Measurements from ENCODE around the gene SLC7A6OS. TPM values are rescaled to one million over a fixed set of nuclear protein-coding genes. Genes with fewer than 3 reads are reported as not detected.

SLC7A6OS gene
- total RNA-seq, 1 experiment from 2014 or later = 16.0 TPM

- DNase-seq (ENCODE audit: low read depth, low spot score) (no peak), ATAC-seq (no peak)
- ChIA-PET POLR2A (interaction anchor here (0.6 kb wide), 1 partner anchor 249 kb away, joined by 10 read pairs; no protein-coding TSS in a partner anchor), CTCF (interaction anchor here (0.6 kb wide), 1 partner anchor 79 kb away, joined by 3 read pairs; no protein-coding TSS in a partner anchor)
- no peak for TF ChIP-seq CTCF (IDR thresholded peaks at IDR 0.05)
- no peak for TF ChIP-seq TCF7L2 (IDR thresholded peaks at IDR 0.05; ENCODE audit: low read depth, low read length)
- no peak for TF ChIP-seq SIN3A (IDR thresholded peaks at IDR 0.05; ENCODE audit: borderline replicate concordance, insufficient read depth, low read depth, low read length)
- TF ChIP-seq POLR2AphosphoS5 (IDR thresholded peaks at IDR 0.05; ENCODE audit: low read depth, low read length) = no peak
- no peak for TF ChIP-seq REST (IDR thresholded peaks at IDR 0.05; ENCODE audit: insufficient read depth in 1 of 2, low read depth in 2 of 2, low read length in 1 of 2)
- Histone ChIP-seq H3K9me3 (ENCODE audit: control insufficient read depth, insufficient read depth, low read depth, low read length) (no peaks in the 10 kb centered on the region), H3K27ac (ENCODE audit: low read length) (no peak overlapping the region), H3K36me3 (ENCODE audit: control insufficient read depth, insufficient read depth, low read length) (peaks cover 5% of the 10 kb centered on the region), H3K4me3 (ENCODE audit: low read depth in 2 of 2, low read length in 2 of 2) (no peak overlapping the region), H3K27me3 (ENCODE audit: control insufficient read depth, insufficient read depth, low read length) (no peaks in the 10 kb centered on the region), H3K4me1 (ENCODE audit: control insufficient read depth, insufficient read depth, low read length) (peaks cover 22% of the 10 kb centered on the region)
- intact Hi-C loops (cut with micrococcal nuclease; ENCODE audit: unreplicated experiment) (no loop called here), in situ Hi-C loops (cut with HindIII; ENCODE audit: low pct_unique_long_range_greater_than_20kb, low sequenced_read_pairs) (no loop called here)
- BruUV-seq (replicated peaks) = no TSS peak
These were observed 14.1 kb downstream of the SLC7A6OS start for GRCh38 chr16:68296693-68297092.

DNA sequence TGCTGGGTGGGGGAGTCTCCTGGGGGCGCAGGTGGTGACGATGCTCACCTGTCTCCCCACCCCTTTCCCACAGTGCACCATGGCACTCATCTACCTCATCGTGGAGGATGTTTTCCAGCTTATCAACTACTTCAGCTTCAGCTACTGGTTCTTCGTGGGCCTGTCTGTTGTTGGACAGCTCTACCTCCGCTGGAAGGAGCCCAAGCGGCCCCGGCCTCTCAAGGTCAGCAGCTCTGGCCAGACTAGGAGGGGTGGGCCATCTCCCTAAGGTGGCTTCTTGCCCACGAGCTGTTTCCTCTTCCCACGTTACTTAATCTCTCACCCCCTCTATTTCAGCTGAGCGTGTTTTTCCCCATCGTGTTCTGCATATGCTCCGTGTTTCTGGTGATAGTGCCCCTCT lies 14.5 kb downstream of the SLC7A6OS start:
- no peaks in the 10 kb centered on the region for H3K9me3 ChIP-seq (ENCODE audit: control insufficient read depth, insufficient read depth, low read depth, low read length)
- in situ Hi-C loops (cut with HindIII; ENCODE audit: low pct_unique_long_range_greater_than_20kb, low sequenced_read_pairs) (no loop called here), intact Hi-C loops (cut with micrococcal nuclease; ENCODE audit: unreplicated experiment) (no loop called here)
- no peak overlapping the region for H3K27ac ChIP-seq (ENCODE audit: low read length)
- DNase-seq (ENCODE audit: low read depth, low spot score) = no peak
- CTCF ChIA-PET = interaction anchor here (0.6 kb wide), 1 partner anchor 79 kb away, joined by 3 read pairs; no protein-coding TSS in a partner anchor
- TF ChIP-seq POLR2AphosphoS5 (IDR thresholded peaks at IDR 0.05; ENCODE audit: low read depth, low read length) = no peak
- no peak for TF ChIP-seq CTCF (IDR thresholded peaks at IDR 0.05)
- no peak for TF ChIP-seq SIN3A (IDR thresholded peaks at IDR 0.05; ENCODE audit: borderline replicate concordance, insufficient read depth, low read depth, low read length)
- no peak for TF ChIP-seq TCF7L2 (IDR thresholded peaks at IDR 0.05; ENCODE audit: low read depth, low read length)
- TF ChIP-seq REST (IDR thresholded peaks at IDR 0.05; ENCODE audit: insufficient read depth in 1 of 2, low read depth in 2 of 2, low read length in 1 of 2) = no peak
- H3K27me3 ChIP-seq (ENCODE audit: control insufficient read depth, insufficient read depth, low read length) = no peaks in the 10 kb centered on the region
- 0 out of 2 replicates have a peak, but pooled peaks cover 2% of the 10 kb centered on the region for H3K36me3 ChIP-seq (ENCODE audit: control insufficient read depth, insufficient read depth, low read length)
- no peak overlapping the region for H3K4me3 ChIP-seq (ENCODE audit: low read depth in 2 of 2, low read length in 2 of 2)
- ATAC-seq = no peak
- H3K4me1 ChIP-seq (ENCODE audit: control insufficient read depth, insufficient read depth, low read length) = peaks cover 21% of the 10 kb centered on the region
- POLR2A ChIA-PET = no interaction called here
- BruUV-seq (replicated peaks) = no TSS peak
